ENCODE results near the gene ARHGAP8.
A peak's percentile ranks its signal among the peaks of the same experiment; 100 is the strongest.

ARHGAP8 gene

GRCh38 chr22:44894782-44895181 lies 142.4 kb downstream of the ARHGAP8 start:
- H3K18ac ChIP-seq (ENCODE audit: low read length), result no peak overlapping the region
- no peak overlapping the region for H2BK15ac ChIP-seq (ENCODE audit: low read length)

GRCh38 chr22:44895296-44896055 lies 143.1 kb downstream of the ARHGAP8 start:
- no peak overlapping the region for H3K4me2 ChIP-seq (ENCODE audit: insufficient read depth, low read length, poor library complexity, severe bottlenecking)
- H3K27me3 ChIP-seq (ENCODE audit: control insufficient read depth in 3 of 3, insufficient read depth in 3 of 3, low read depth in 1 of 3, low read length in 3 of 3), result no peaks in the 10 kb centered on the region
- H3K9me3 ChIP-seq (replicated peaks in 1 of 2; ENCODE audit: control insufficient read depth in 2 of 2, insufficient read depth in 1 of 2, low read depth in 1 of 2, low read length in 2 of 2), result peaks cover 0 to under 1% of the 10 kb centered on the region in 2 donors
- H3K79me1 ChIP-seq (ENCODE audit: low read depth, low read length), result peaks cover 2% of the 10 kb centered on the region
- peaks cover 0 to 7% of the 10 kb centered on the region in 2 donors for H3K4me1 ChIP-seq (ENCODE audit: control insufficient read depth in 2 of 2, insufficient read depth in 1 of 2, low read depth in 1 of 2, low read length in 2 of 2)
- H3K23ac ChIP-seq (ENCODE audit: low read depth, low read length, poor library complexity), result no peak overlapping the region
- peak overlapping the region; percentile 27 for H4K91ac ChIP-seq (ENCODE audit: low read depth, low read length, poor library complexity)
- no peak overlapping the region for H2BK120ac ChIP-seq (ENCODE audit: low read depth, low read length)
- no peak overlapping the region for H2AK5ac ChIP-seq (ENCODE audit: low read depth, low read length)
- no CpG with 5 or more reads among the region's 23 CpGs for WGBS, 2 donors (ENCODE audit: extremely low coverage in 2 of 2, insufficient read length in 2 of 2, insufficient replicate concordance in 1 of 2)
- H3K27ac ChIP-seq (replicated peaks; ENCODE audit: low read length), result no peak overlapping the region
- H3K14ac ChIP-seq (ENCODE audit: low read length), result no peak overlapping the region
- H2BK12ac ChIP-seq (ENCODE audit: low read length), result no peak overlapping the region
- no peak overlapping the region for H2BK15ac ChIP-seq (ENCODE audit: low read length)
- no peak overlapping the region for H2AFZ ChIP-seq (ENCODE audit: low read length)
- H3K4ac ChIP-seq (ENCODE audit: low read length), result no peak overlapping the region
- H3K4me3 ChIP-seq (ENCODE audit: low read length in 2 of 2), result no peak overlapping the region
- H3K36me3 ChIP-seq (replicated peaks in 1 of 2; ENCODE audit: control insufficient read depth in 2 of 2, insufficient read depth in 2 of 2, low read length in 2 of 2), result peaks cover 35 to 87% of the 10 kb centered on the region in 2 donors
- no peak overlapping the region for H4K8ac ChIP-seq (ENCODE audit: low read depth, low read length)
- no peak overlapping the region for H3K18ac ChIP-seq (ENCODE audit: low read length)
- no peak overlapping the region for H2BK5ac ChIP-seq (ENCODE audit: low read length)
- H3K9ac ChIP-seq (ENCODE audit: low read depth, low read length, poor library complexity), result no peak overlapping the region
- no peak for DNase-seq (ENCODE audit: low spot score)

More at GRCh38 chr22:44894782-44895181, 142.4 kb downstream of the ARHGAP8 start:
- Histone ChIP-seq H3K4ac (ENCODE audit: low read length) (no peak overlapping the region), H2BK120ac (ENCODE audit: low read depth, low read length) (no peak overlapping the region), H3K14ac (ENCODE audit: low read length) (no peak overlapping the region), H2BK5ac (ENCODE audit: low read length) (no peak overlapping the region), H3K9me3 (replicated peaks in 1 of 2; ENCODE audit: control insufficient read depth in 2 of 2, insufficient read depth in 1 of 2, low read depth in 1 of 2, low read length in 2 of 2) (no peaks in the 10 kb centered on the region), H3K4me1 (ENCODE audit: control insufficient read depth in 2 of 2, insufficient read depth in 1 of 2, low read depth in 1 of 2, low read length in 2 of 2) (peaks cover 0 to 7% of the 10 kb centered on the region in 2 donors), H3K27ac (replicated peaks; ENCODE audit: low read length) (no peak overlapping the region), H3K27me3 (ENCODE audit: control insufficient read depth in 3 of 3, insufficient read depth in 3 of 3, low read depth in 1 of 3, low read length in 3 of 3) (no peaks in the 10 kb centered on the region), H4K91ac (ENCODE audit: low read depth, low read length, poor library complexity) (no peak overlapping the region), H3K4me2 (ENCODE audit: insufficient read depth, low read length, poor library complexity, severe bottlenecking) (no peak overlapping the region), H2AFZ (ENCODE audit: low read length) (no peak overlapping the region), H4K8ac (ENCODE audit: low read depth, low read length) (no peak overlapping the region), H2AK5ac (ENCODE audit: low read depth, low read length) (no peak overlapping the region), H3K4me3 (ENCODE audit: low read length in 2 of 2) (no peak overlapping the region), H3K23ac (ENCODE audit: low read depth, low read length, poor library complexity) (no peak overlapping the region), H3K79me1 (ENCODE audit: low read depth, low read length) (peaks cover 2% of the 10 kb centered on the region), H2BK12ac (ENCODE audit: low read length) (no peak overlapping the region), H3K36me3 (replicated peaks in 1 of 2; ENCODE audit: control insufficient read depth in 2 of 2, insufficient read depth in 2 of 2, low read length in 2 of 2) (peaks cover 37 to 90% of the 10 kb centered on the region in 2 donors), H3K9ac (ENCODE audit: low read depth, low read length, poor library complexity) (no peak overlapping the region)
- WGBS, 2 donors (ENCODE audit: extremely low coverage in 2 of 2, insufficient read length in 2 of 2, insufficient replicate concordance in 1 of 2), result no CpG with 5 or more reads among the region's 14 CpGs
- DNase-seq (ENCODE audit: low spot score), result no peak

GRCh38 chr22:44898236-44898635 lies 145.9 kb downstream of the ARHGAP8 start:
- H3K9ac ChIP-seq (ENCODE audit: low read depth, low read length, poor library complexity), result no peak overlapping the region
- no peak overlapping the region for H3K14ac ChIP-seq (ENCODE audit: low read length)
- no peak overlapping the region for H2BK15ac ChIP-seq (ENCODE audit: low read length)
- no peak overlapping the region for H3K18ac ChIP-seq (ENCODE audit: low read length)
- H2AFZ ChIP-seq (ENCODE audit: low read length), result no peak overlapping the region
- DNase-seq (ENCODE audit: low spot score), result no peak
- no peak overlapping the region for H4K91ac ChIP-seq (ENCODE audit: low read depth, low read length, poor library complexity)
- peaks cover 0 to 7% of the 10 kb centered on the region in 2 donors for H3K4me1 ChIP-seq (ENCODE audit: control insufficient read depth in 2 of 2, insufficient read depth in 1 of 2, low read depth in 1 of 2, low read length in 2 of 2)
- H2BK12ac ChIP-seq (ENCODE audit: low read length), result no peak overlapping the region
- no peak overlapping the region for H2BK120ac ChIP-seq (ENCODE audit: low read depth, low read length)
- no CpG with 5 or more reads among the region's 6 CpGs for WGBS, 2 donors (ENCODE audit: extremely low coverage in 2 of 2, insufficient read length in 2 of 2, insufficient replicate concordance in 1 of 2)
- H3K4ac ChIP-seq (ENCODE audit: low read length), result no peak overlapping the region
- no peak overlapping the region for H3K4me2 ChIP-seq (ENCODE audit: insufficient read depth, low read length, poor library complexity, severe bottlenecking)
- H3K27ac ChIP-seq (replicated peaks; ENCODE audit: low read length), result no peak overlapping the region
- peaks cover 32 to 85% of the 10 kb centered on the region in 2 donors for H3K36me3 ChIP-seq (replicated peaks in 1 of 2; ENCODE audit: control insufficient read depth in 2 of 2, insufficient read depth in 2 of 2, low read length in 2 of 2)
- H3K27me3 ChIP-seq (ENCODE audit: control insufficient read depth in 3 of 3, insufficient read depth in 3 of 3, low read depth in 1 of 3, low read length in 3 of 3), result no peaks in the 10 kb centered on the region
- no peak overlapping the region for H2BK5ac ChIP-seq (ENCODE audit: low read length)
- no peaks in the 10 kb centered on the region for H3K79me1 ChIP-seq (ENCODE audit: low read depth, low read length)
- no peak overlapping the region for H4K8ac ChIP-seq (ENCODE audit: low read depth, low read length)
- no peak overlapping the region for H2AK5ac ChIP-seq (ENCODE audit: low read depth, low read length)
- peak overlapping the region in 1 of 2 donors; percentile 2 for H3K4me3 ChIP-seq (ENCODE audit: low read length in 2 of 2)
- H3K23ac ChIP-seq (ENCODE audit: low read depth, low read length, poor library complexity), result no peak overlapping the region
- peaks cover 17 to 18% of the 10 kb centered on the region in 2 donors for H3K9me3 ChIP-seq (replicated peaks in 1 of 2; ENCODE audit: control insufficient read depth in 2 of 2, insufficient read depth in 1 of 2, low read depth in 1 of 2, low read length in 2 of 2)

- H3K4ac ChIP-seq (ENCODE audit: low read length), result no peak overlapping the region
- no peak overlapping the region for H3K4me3 ChIP-seq (ENCODE audit: low read length in 2 of 2)
- H2BK12ac ChIP-seq (ENCODE audit: low read length), result no peak overlapping the region
- H3K14ac ChIP-seq (ENCODE audit: low read length), result no peak overlapping the region
- H2AFZ ChIP-seq (ENCODE audit: low read length), result no peak overlapping the region
- H2BK5ac ChIP-seq (ENCODE audit: low read length), result no peak overlapping the region
- H3K18ac ChIP-seq (ENCODE audit: low read length), result no peak overlapping the region
- H3K79me1 ChIP-seq (ENCODE audit: low read depth, low read length), result no peaks in the 10 kb centered on the region
- no peak overlapping the region for H2AK5ac ChIP-seq (ENCODE audit: low read depth, low read length)
- H2BK15ac ChIP-seq (ENCODE audit: low read length), result no peak overlapping the region
- DNase-seq (ENCODE audit: low spot score), result no peak
- no CpG with 5 or more reads among the region's 2 CpGs for WGBS, 2 donors (ENCODE audit: extremely low coverage in 2 of 2, insufficient read length in 2 of 2, insufficient replicate concordance in 1 of 2)
- H3K9me3 ChIP-seq (replicated peaks in 1 of 2; ENCODE audit: control insufficient read depth in 2 of 2, insufficient read depth in 1 of 2, low read depth in 1 of 2, low read length in 2 of 2), result peaks cover 18 to 19% of the 10 kb centered on the region in 2 donors
- H3K4me1 ChIP-seq (ENCODE audit: control insufficient read depth in 2 of 2, insufficient read depth in 1 of 2, low read depth in 1 of 2, low read length in 2 of 2), result peaks cover 0 to 2% of the 10 kb centered on the region in 2 donors
- peaks cover 24 to 80% of the 10 kb centered on the region in 2 donors for H3K36me3 ChIP-seq (replicated peaks in 1 of 2; ENCODE audit: control insufficient read depth in 2 of 2, insufficient read depth in 2 of 2, low read length in 2 of 2)
- no peak overlapping the region for H2BK120ac ChIP-seq (ENCODE audit: low read depth, low read length)
- no peak overlapping the region for H4K8ac ChIP-seq (ENCODE audit: low read depth, low read length)
- no peak overlapping the region for H3K27ac ChIP-seq (replicated peaks; ENCODE audit: low read length)
- no peak overlapping the region for H4K91ac ChIP-seq (ENCODE audit: low read depth, low read length, poor library complexity)
- H3K23ac ChIP-seq (ENCODE audit: low read depth, low read length, poor library complexity), result no peak overlapping the region
- H3K27me3 ChIP-seq (ENCODE audit: control insufficient read depth in 3 of 3, insufficient read depth in 3 of 3, low read depth in 1 of 3, low read length in 3 of 3), result no peaks in the 10 kb centered on the region
- no peak overlapping the region for H3K4me2 ChIP-seq (ENCODE audit: insufficient read depth, low read length, poor library complexity, severe bottlenecking)
- H3K9ac ChIP-seq (ENCODE audit: low read depth, low read length, poor library complexity), result no peak overlapping the region
These were observed 148.9 kb downstream of the ARHGAP8 start for GRCh38 chr22:44901301-44901700.

All from neuronal stem cell (in vitro differentiated cells).